CD4-positive, alpha-beta T cell treated with Interferon gamma for 1 hour (primary cell): ENCODE results near the gene HSH2D.
"Not testable (repeated sequence)": the region's sequence is repeated elsewhere in the genome, so short reads cannot be mapped to it uniquely, and the experiment has no call there.

Experiments
- DNase-seq: peaks from one replicate; pipeline ENCODE4 v3.0.0-alpha.2; 2020

HSH2D gene

GRCh38 chr19:16143399-16144215, at the start of gene HSH2D:
HSH2D (plus strand) TSS chr19:16143685; CDS start chr19:16148751, 5,066 bp downstream.
- peak; percentile 90 for DNase-seq

- DNase-seq, result no peak
These were observed 49.0 kb upstream of the HSH2D start for GRCh38 chr19:16094360-16095070.

- no peak for DNase-seq
These were observed 48.4 kb upstream of the HSH2D start for GRCh38 chr19:16095071-16095571.

GRCh38 chr19:16096280-16096855, 47.1 kb upstream of the HSH2D start:
- no peak for DNase-seq

- no peak for DNase-seq
These were observed 45.1 kb upstream of the HSH2D start for GRCh38 chr19:16098416-16098768.

- DNase-seq, result no peak
These were observed 44.7 kb upstream of the HSH2D start for GRCh38 chr19:16098821-16099220.

- DNase-seq, result not testable (repeated sequence)
These were observed 44.0 kb upstream of the HSH2D start for GRCh38 chr19:16099314-16099965.

- DNase-seq, result no peak
These were observed 43.0 kb upstream of the HSH2D start for GRCh38 chr19:16100524-16100923.

- no peak for DNase-seq
These were observed 38.8 kb upstream of the HSH2D start for GRCh38 chr19:16104722-16105121.

GRCh38 chr19:16106121-16106520, 37.4 kb upstream of the HSH2D start:
- no peak for DNase-seq

GRCh38 chr19:16111160-16111908, 32.2 kb upstream of the HSH2D start, which contains the start of gene RAB8A:
RAB8A (plus strand) TSS chr19:16111889; CDS start chr19:16111902, 13 bp downstream.
- DNase-seq, result peak; percentile 100

- DNase-seq, result no peak
These were observed 31.4 kb upstream of the HSH2D start for GRCh38 chr19:16111909-16112752.

- no peak for DNase-seq
These were observed 30.7 kb upstream of the HSH2D start for GRCh38 chr19:16112778-16113177.

GRCh38 chr19:16113727-16114126, 29.8 kb upstream of the HSH2D start:
- DNase-seq, result no peak

- no peak for DNase-seq
These were observed 28.0 kb upstream of the HSH2D start for GRCh38 chr19:16115301-16116039.

- DNase-seq, result no peak
These were observed 27.4 kb upstream of the HSH2D start for GRCh38 chr19:16116067-16116466.

- DNase-seq, result no peak
These were observed 25.9 kb upstream of the HSH2D start for GRCh38 chr19:16117594-16118033.

GRCh38 chr19:16118489-16119033, 24.9 kb upstream of the HSH2D start:
- peak; percentile 78 for DNase-seq

GRCh38 chr19:16119075-16119857, 24.2 kb upstream of the HSH2D start:
- DNase-seq, result peak; percentile 41
